Measurements from ENCODE around the gene SHH.
A peak's percentile ranks its signal among the peaks of the same experiment; 100 is the strongest.

SHH gene

DNA sequence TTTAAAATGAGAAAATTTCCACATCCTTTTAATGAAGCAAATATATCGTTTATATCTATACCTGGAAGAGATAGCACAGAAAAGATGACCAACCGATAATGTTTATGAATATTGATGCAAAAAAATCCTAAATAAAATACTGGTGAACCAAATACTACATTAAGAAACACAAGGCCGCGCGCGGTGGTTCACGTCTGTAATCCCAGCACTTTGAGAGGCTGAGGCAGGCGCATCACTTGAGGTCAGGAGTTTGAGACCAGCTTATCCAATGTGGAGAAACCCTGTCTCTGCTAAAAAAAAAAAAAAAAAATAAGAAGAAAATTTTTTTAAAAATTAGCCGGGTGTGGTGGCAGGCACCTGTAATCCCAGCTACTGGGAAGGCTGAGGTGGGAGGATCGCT, 25.8 kb downstream of the SHH start:
- intact Hi-C loops (cut with DNase I): no loop called here
- peak in 2 of 42 donors; percentile 34 to 44 for DNase-seq

DNA sequence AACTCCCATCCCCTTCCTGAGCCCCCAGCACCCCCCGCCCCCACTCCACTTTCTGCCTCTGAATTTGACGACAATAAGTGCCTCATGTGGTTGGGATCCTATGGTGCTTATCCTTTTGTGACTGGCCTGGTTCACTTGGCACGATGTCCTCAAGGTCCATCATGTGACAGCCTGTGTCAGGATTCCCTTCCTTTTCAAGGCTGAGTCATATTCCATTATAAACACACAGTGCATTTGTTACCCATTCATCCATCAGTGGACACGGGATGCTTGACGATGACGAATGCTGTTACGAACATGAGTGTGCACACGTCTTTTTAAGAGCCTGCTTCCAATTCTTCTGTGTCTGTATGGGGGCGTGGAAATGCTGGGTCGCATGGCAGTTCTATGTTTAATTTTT, 26.7 kb downstream of the SHH start:
- DNase-seq: peak in 3 of 42 donors; percentile 7 to 16 (median 12)
- intact Hi-C loops (cut with DNase I): no loop called here

DNA sequence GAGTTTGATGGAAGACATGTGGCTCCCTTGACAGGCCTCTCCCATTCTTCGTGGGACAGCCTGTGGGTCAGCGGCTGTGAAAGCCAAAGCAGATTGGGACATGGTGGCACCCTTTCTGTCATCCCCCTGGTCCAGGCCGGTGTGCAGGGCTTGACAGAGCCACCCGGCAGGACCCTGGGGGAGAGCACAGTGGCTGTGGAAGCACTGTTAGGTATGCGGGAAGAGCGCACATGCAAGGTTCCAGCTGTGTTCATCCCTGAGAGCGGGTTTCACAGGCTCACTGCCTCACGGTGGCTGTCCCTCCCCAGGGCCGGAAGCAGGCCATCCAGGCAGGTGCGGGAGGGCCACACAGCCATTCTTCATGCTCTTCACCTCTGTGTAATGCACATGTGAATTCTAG, 29.8 kb downstream of the SHH start:
- peak in 1 of 42 donors; percentile 10 for DNase-seq
- intact Hi-C loops (cut with DNase I): no loop called here

DNA sequence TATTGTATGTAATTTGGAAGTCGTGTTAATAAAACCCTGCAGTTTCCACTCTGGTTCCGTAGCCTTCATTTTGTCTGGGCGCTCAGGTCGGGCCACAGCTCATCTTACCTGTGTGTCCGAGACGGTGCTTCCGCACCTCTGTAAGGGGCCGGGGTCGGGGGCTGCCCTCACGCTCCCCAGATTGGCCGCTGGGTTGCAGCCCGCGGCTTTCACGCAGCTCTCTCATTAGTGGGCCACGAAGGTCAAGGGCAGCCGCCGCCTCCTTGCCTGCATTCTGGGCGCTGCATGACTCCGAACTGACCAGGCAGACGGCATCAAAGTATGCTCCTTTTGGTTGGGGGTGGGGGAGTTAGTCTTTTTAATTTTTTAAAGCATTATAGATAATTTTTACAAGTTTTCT, 30.8 kb downstream of the SHH start:
- peak in 1 of 42 donors; percentile 22 for DNase-seq
- intact Hi-C loops (cut with DNase I): no loop called here

DNA sequence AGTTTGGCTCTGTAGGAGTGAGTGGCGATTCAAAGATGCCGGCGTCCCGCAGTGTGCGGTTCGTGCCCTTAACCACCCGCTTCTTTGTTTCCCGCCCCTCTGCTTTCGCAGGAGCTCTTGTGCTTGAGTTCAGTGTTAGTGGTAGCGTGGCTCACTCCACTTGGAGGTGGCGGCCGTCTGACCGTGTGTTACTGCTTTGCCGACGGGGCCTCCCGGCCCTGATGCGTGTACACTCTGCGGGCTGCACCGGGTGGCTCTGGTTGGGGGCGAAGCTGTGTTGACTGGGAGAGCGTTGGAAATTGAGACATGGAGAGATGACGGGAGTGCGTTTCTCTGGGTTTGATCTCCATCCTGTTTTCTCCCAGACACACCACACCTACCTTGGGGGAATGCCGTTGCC, 31.4 kb downstream of the SHH start:
- DNase-seq: peak in 1 of 42 donors; percentile 20
- intact Hi-C loops (cut with DNase I): no loop called here

- no peak for DNase-seq
- intact Hi-C loops (cut with DNase I): no loop called here
Measured at GRCh38 chr7:155778349-155778748, 33.9 kb downstream of the SHH start.

GRCh38 chr7:155776606-155777005, 35.7 kb downstream of the SHH start:
- intact Hi-C loops (cut with DNase I): no loop called here
- no peak for DNase-seq

DNA sequence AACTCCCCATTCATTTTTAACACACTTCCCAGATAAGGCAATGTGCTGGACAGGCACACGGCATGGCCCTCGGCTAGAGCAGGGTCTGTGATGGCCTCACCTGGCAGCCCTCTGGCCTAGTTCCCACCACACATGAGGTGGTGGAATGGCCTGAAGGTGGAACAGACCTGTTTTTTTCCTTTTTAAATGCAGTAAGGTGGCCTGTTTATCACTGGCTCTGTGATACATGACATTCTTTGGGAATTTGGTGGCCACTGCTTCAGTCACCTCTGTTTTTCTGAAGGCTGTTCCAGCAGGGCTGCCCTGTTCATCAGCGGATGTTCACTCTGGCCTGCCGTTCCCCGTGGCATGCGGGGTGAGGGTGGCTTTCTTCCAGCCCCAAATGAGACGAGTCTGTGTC, 36.6 kb downstream of the SHH start:
- intact Hi-C loops (cut with DNase I): no loop called here
- DNase-seq: no peak

DNA sequence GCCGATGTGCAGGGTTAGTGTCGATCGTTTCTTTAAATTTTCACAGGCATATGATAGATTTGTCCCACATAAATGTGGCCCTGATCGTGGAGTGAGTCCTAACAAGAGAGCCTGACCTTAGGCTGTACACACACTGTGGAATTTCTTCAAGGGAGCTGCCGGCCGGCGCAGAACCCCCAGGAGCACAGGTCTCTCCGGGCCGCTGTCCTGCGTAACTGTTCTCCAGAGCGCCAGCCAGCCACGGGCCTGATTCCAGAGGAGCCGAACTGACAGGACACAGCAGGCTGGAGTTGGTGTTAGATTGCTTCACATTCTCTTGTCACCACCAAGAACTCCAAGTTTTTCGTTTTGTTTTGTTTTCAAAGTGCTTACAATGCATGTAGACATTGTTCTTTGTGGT, 37.3 kb downstream of the SHH start:
- intact Hi-C loops (cut with DNase I): no loop called here

GRCh38 chr7:155773531-155773930, 38.7 kb downstream of the SHH start:
- intact Hi-C loops (cut with DNase I): no loop called here
- no peak for DNase-seq

More for the DNA sequence above, 37.3 kb downstream of the SHH start:
- DNase-seq: no peak

- intact Hi-C loops (cut with DNase I): no loop called here
- peak in 1 of 42 donors; percentile 36 for DNase-seq
Measured at GRCh38 chr7:155770241-155770640, 42.0 kb downstream of the SHH start.

- intact Hi-C loops (cut with DNase I): loop anchor here (10.0 kb wide), 1 partner anchor 175 kb away; no protein-coding TSS in a partner anchor
- peak in 24 of 42 donors; percentile 26 to 84 (median 56) for DNase-seq
Measured at GRCh38 chr7:155769701-155770100, 42.6 kb downstream of the SHH start.

DNA sequence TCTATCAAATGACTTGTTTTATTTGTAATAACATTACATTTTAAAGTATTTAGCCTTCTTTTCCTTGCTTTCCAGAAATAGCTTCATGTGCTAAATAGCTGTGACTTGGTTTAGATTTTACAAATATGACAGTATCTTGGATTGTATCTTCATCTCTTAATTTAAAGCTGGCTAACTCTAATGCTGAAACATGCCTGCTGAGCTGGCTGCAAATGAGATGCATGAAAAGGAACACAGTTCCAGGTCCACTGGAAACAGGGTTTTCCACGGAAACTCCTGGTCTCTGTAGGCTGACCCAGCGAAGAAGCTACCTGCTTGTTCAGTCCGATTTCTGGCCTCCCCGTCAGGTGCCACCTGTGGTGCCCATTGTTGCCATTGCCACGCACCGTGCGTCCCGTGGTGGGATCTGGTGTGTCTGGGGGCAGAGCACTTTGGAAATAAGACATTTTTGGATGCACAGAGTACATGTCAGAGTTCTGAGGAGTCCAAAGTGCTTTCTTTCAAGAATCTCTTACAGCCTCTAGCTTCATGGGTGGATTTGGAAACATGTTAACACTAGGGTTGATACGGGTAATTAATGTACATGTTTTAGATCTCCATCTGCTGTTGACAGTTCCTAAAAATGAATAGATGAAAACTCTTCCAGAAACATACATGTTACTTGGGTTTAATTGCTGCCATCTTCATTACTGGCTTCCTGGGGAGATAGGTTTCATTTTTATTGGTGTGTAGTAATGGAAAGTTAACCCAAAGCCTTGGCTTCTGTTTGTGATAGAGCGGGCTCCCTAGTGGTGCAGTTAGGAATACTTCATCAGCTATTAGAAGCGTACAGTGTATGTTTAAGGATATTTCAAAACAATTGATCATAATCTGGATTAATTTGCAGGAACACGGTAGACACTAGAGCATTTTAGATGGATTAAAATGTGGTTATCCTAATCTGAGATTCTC, 45.0 kb downstream of the SHH start:
- DNase-seq: peak in 1 of 42 donors; percentile 18
- intact Hi-C loops (cut with DNase I): loop anchor here (10.0 kb wide), 1 partner anchor 172 kb away; no protein-coding TSS in a partner anchor

DNA sequence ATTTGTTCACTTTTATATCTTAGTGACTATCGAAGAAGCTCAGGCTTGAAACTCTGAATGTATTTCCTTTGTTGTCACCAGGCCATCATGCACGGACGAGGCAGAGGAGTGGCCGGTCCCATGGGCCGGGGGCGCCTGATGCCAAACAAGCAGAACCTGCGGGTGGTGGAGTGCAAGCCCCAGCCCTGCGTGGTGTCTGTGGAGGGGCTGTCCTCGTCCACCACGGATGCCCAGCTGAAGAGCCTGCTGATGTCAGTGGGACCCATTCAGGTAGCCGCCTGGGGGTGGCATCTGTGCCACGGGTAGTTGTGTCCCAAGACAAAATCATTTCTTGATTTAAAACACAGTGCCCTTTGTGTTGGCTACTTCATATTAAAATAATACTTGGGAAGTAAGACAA, 45.9 kb downstream of the SHH start:
- intact Hi-C loops (cut with DNase I): loop anchor here (10.0 kb wide), 1 partner anchor 172 kb away; no protein-coding TSS in a partner anchor
- DNase-seq: no peak

GRCh38 chr7:155765458-155765857, 46.8 kb downstream of the SHH start:
- intact Hi-C loops (cut with DNase I): loop anchor here (10.0 kb wide), 1 partner anchor 171 kb away; no protein-coding TSS in a partner anchor
- DNase-seq: peak in 1 of 42 donors; percentile 6

GRCh38 chr7:155764438-155764793, 47.8 kb downstream of the SHH start:
- DNase-seq: peak in 1 of 42 donors; percentile 40
- intact Hi-C loops (cut with DNase I): loop anchor here (10.0 kb wide), 1 partner anchor 170 kb away; no protein-coding TSS in a partner anchor

DNA sequence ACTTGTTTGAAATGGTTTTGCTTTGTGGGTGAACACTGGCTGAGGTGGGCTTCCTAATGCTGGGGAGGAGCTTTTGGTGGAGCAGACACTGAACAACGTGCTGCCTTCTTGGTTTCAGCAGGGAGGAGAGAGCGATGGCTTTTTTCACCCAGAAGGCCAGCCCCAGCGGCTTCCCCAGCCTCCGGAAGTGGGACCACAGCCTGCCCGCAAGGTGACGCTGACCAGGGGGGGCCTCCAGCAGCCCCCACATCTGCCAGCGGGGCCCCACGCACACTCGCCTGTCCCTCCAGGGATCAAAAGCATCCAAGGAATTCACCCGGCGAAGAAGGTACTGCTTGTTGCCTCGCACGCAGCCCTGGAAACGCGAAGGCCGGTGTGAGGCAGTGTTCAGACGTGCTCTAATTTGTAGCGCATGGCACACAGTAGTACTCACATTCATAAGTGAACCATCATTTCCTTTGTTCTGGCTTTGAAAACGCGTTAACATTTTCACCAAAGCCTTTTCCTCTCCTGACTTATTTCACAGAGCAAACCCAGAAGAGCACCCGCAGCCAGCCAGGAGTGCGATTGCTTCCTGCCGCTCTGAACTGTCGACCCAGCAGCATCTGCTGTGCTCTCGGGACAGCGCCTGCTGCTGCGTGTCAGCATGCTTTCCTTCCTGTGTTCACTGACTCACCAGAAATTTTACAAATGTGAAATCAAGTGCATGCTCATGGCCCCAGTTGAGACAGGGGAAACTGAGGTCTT, 48.4 kb downstream of the SHH start:
- intact Hi-C loops (cut with DNase I): loop anchor here (10.0 kb wide), 1 partner anchor 169 kb away; no protein-coding TSS in a partner anchor
- peak in 1 of 42 donors; percentile 40 for DNase-seq

DNA sequence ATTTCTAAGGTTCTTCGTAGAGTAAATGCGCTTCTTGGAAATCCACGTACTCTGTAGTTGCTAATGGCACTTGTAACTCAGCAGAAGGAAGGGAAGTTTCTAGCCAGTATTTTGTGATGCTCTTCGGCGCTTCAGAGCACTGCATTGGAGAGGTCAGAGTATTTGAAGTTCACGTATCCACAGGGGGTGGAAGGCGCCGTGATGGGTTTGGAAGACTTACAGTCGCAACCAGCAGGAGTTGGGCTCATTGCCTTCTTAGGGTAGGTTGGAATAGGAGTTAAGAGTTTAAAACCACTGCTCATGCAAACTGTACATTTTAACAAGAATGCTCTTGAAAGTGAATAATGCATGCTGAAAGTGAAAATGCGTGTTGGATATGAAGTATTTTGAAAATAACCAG, 49.1 kb downstream of the SHH start:
- DNase-seq: no peak
- intact Hi-C loops (cut with DNase I): loop anchor here (10.0 kb wide), 1 partner anchor 168 kb away; no protein-coding TSS in a partner anchor

DNA sequence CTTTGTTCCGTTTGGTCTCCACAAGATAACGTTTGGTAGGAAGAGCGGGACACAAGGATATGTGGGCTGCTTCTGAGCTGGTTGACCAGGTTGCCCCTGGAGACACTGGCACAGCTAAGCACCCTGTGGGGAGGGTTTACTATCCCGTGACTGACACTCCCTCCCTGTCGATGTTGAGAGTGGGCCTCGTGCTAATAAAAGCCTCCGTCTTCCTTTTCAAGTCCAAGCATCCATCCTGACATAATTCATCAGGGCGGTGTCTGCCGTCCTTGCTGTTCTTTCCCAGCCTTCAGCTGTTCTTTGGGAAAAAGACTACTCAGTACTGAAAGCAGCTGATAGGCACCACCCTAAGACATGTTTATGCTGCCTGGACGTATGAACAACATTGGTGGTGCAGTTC, 49.6 kb downstream of the SHH start:
- intact Hi-C loops (cut with DNase I): loop anchor here (10.0 kb wide), 1 partner anchor 168 kb away; no protein-coding TSS in a partner anchor
- DNase-seq: no peak

DNA sequence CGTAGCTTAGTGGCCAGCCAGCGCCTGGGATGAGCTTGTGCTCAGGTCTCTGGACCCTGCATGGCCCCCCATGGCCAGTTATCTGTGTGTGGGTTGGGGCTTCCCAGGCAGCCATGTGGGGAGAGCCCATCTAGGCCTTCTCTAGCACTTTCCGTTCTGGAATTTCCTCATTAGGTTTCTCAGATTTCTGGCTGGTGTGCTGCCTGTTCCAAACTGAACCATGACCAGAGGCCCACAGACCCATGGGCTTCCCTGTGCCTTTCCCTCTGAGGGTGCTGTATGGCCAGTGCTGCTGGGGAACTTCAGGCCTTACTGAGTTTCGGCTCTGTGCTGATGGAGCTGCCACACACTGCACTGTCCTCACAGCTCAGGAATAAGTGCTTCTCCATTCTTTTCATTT, 50.2 kb downstream of the SHH start:
- intact Hi-C loops (cut with DNase I): loop anchor here (10.0 kb wide), 1 partner anchor 167 kb away; no protein-coding TSS in a partner anchor

More for the DNA sequence above, 50.2 kb downstream of the SHH start:
- no peak for DNase-seq

All from head of caudate nucleus (tissue), 42 donors.